GM12878 (cell line): ENCODE data around the gene MYO1D. TPM values are rescaled to one million over a fixed set of nuclear protein-coding genes. Genes with fewer than 3 reads are reported as not detected.
A peak's percentile ranks its signal among the peaks of the same experiment; 100 is the strongest.

ENCODE experiments used
- ATF3 ChIP-seq: IDR thresholded peaks from 2 replicates; pipeline ENCODE4 v1.6.1; 2011; ENCODE audit warnings: low read depth, mild to moderate bottlenecking, low read length, moderate library complexity, borderline replicate concordance; ENCODE audit errors: extremely low read depth
- BACH1 ChIP-seq: fragments of 450-650 bp; IDR thresholded peaks from 2 replicates; pipeline ENCODE4 v1.6.1; 2017; ENCODE audit warnings: mild to moderate bottlenecking, borderline replicate concordance
- BCLAF1 ChIP-seq: fragments of 450-650 bp; IDR thresholded peaks from 2 replicates; pipeline ENCODE4 v1.6.1; 2017; ENCODE audit warnings: antibody characterized with exemption, mild to moderate bottlenecking, moderate library complexity
- E2F4 ChIP-seq: IDR thresholded peaks from 2 replicates; pipeline ENCODE4 v1.6.1; 2012; ENCODE audit warnings: low read depth, low read length, improper control_type of control experiment
- E4F1 ChIP-seq: fragments of 450-650 bp; IDR thresholded peaks from 2 replicates; pipeline ENCODE4 v1.6.1; 2018; ENCODE audit warnings: borderline replicate concordance, mild to moderate bottlenecking; ENCODE audit not compliant: partially characterized antibody
- ELK1 ChIP-seq: IDR thresholded peaks from 2 replicates; pipeline ENCODE4 v1.6.1; 2012; ENCODE audit warnings: low read depth, low read length, improper control_type of control experiment
- FOXK2 ChIP-seq: fragments of 450-650 bp; IDR thresholded peaks from 2 replicates; pipeline ENCODE4 v1.6.1; 2017; ENCODE audit warnings: mild to moderate bottlenecking, moderate library complexity
- IKZF1 ChIP-seq: fragments of 450-650 bp; conservative IDR thresholded peaks from 2 replicates; pipeline ENCODE4 v1.6.1; 2017; ENCODE audit warnings: antibody characterized with exemption, mild to moderate bottlenecking
- JUND ChIP-seq: IDR thresholded peaks from 2 replicates; pipeline ENCODE4 v1.6.1; 2012; ENCODE audit warnings: low read depth, mild to moderate bottlenecking, low read length, improper control_type of control experiment, moderate library complexity
- KLF5 ChIP-seq: fragments of 450-650 bp; IDR thresholded peaks from 2 replicates; pipeline ENCODE4 v1.6.1; 2014; ENCODE audit warnings: mild to moderate bottlenecking; ENCODE audit not compliant: partially characterized antibody
- LARP7 ChIP-seq: fragments of 450-650 bp; IDR thresholded peaks from 2 replicates; pipeline ENCODE4 v1.6.1; 2017; ENCODE audit warnings: mild to moderate bottlenecking
- MEF2A ChIP-seq: IDR thresholded peaks from 2 replicates; pipeline ENCODE4 v1.6.1; 2011; ENCODE audit warnings: low read depth, mild to moderate bottlenecking, low read length, moderate library complexity; ENCODE audit not compliant: insufficient read depth
- MTA2 ChIP-seq: fragments of 450-650 bp; IDR thresholded peaks from 2 replicates; pipeline ENCODE4 v1.6.1; 2016; ENCODE audit warnings: low read depth, mild to moderate bottlenecking, moderate library complexity
- MYC ChIP-seq: IDR thresholded peaks from 2 replicates; pipeline ENCODE4 v1.6.1; 2011; ENCODE audit warnings: mild to moderate bottlenecking, low read length, moderate library complexity, inconsistent platforms; ENCODE audit not compliant: insufficient read depth, insufficient replicate concordance, insufficient read length, severe bottlenecking
- NFIC ChIP-seq: IDR thresholded peaks from 2 replicates; pipeline ENCODE4 v1.6.1; 2012; ENCODE audit warnings: low read depth, mild to moderate bottlenecking, inconsistent platforms, low read length, moderate library complexity
- NFYA ChIP-seq: IDR thresholded peaks from 2 replicates; pipeline ENCODE4 v1.6.1; 2011; ENCODE audit warnings: low read depth, mild to moderate bottlenecking, low read length, improper control_type of control experiment, borderline replicate concordance
- NR2C1 ChIP-seq: fragments of 450-650 bp; IDR thresholded peaks from 2 replicates; pipeline ENCODE4 v1.6.1; 2017; ENCODE audit warnings: antibody characterized with exemption, mild to moderate bottlenecking, moderate library complexity
- RFX5 ChIP-seq: IDR thresholded peaks from 2 replicates; pipeline ENCODE4 v1.6.1; 2011; ENCODE audit warnings: low read depth, low read length, improper control_type of control experiment
- SMC3 ChIP-seq: IDR thresholded peaks from 2 replicates; pipeline ENCODE4 v1.6.1; 2011; ENCODE audit warnings: low read length, improper control_type of control experiment, borderline replicate concordance
- SREBF1 ChIP-seq: IDR thresholded peaks from 2 replicates; pipeline ENCODE4 v1.6.1; 2012; ENCODE audit warnings: mild to moderate bottlenecking, low read length
- SRF ChIP-seq, 2 experiments: IDR thresholded peaks; 2 replicates each; pipeline ENCODE4 v1.6.1; 2011; ENCODE audit warnings: low read depth in 2 of 2, low read length in 2 of 2, mild to moderate bottlenecking in 1 of 2, moderate library complexity in 1 of 2
- WRNIP1 ChIP-seq: IDR thresholded peaks from 2 replicates; pipeline ENCODE4 v1.6.1; 2011; ENCODE audit warnings: low read depth, low read length, improper control_type of control experiment, borderline replicate concordance
- polyA plus RNA-seq, 11 experiments: library from polyadenylated mRNA; depleted of rRNA in 4 of 11; unstranded in 6 of 11; stranded (reverse) in 5 of 11; fragments of >200 nt; fragmentation: Nextera tagmentation in 4 of 11; fragmentation: Illumina TruSeq in 1 of 11; extraction: Ambion mirVana in 4 of 11; extraction: Trizol in 1 of 11; gene quantifications; 1 replicate in 1 of 11; 2 replicates in 10 of 11; pipeline versions ENCODE4 v1.2.1 to v1.2.3, GENCODE V29; 2011 to 2016; ENCODE audit warnings: inconsistent platforms in 2 of 11, missing spikeins in 2 of 11, low read depth in 1 of 11
- total RNA-seq, 4 experiments: library from RNA; depleted of rRNA in 3 of 4; stranded (reverse); fragments of >200 nt in 3 of 4; fragmentation: Illumina TruSeq in 1 of 4; extraction: Trizol in 1 of 4; gene quantifications; 2 replicates each; pipeline versions ENCODE4 v1.2.1 to v1.2.3, GENCODE V29; 2013 to 2021

The MYO1D gene
- total and polyA plus RNA-seq, 10 of the 15 experiments (the other 5 are each of a cell fraction or from before 2014, with no cell fraction given), result 1.8 to 37.7 (median 25.4) TPM

- TF ChIP-seq MYC (no peak), MTA2 (no peak), FOXK2 (no peak), SMC3 (peak; percentile 14; the same call in 1 of the 2 replicates), NFYA (no peak), KLF5 (peak; percentile 81), LARP7 (peak; percentile 76), E2F4 (0 out of 2 replicates have a peak, but pooled peaks have one; percentile 56), RFX5 (no peak), E4F1 (no peak), WRNIP1 (no peak), IKZF1 (peak; percentile 99), NR2C1 (peak; percentile 70), BACH1 (peak; percentile 60), ELK1 (peak; percentile 48; the same call in 1 of the 2 replicates), BCLAF1 (no peak), JUND (no peak), ATF3 (no peak), SREBF1 (peak; percentile 77), MEF2A (peak; percentile 66; the same call in 1 of the 2 replicates), NFIC (no peak), SRF (IDR thresholded peaks at IDR 0.05; ENCODE audit: low read depth in 2 of 2, low read length in 2 of 2) (no peak; a peak in 2 of 4 replicates)
These were observed 432.4 kb downstream of the MYO1D start, which contains the start of gene PSMD11 (continued) for GRCh38 chr17:32444301-32445073.
